ENCODE measurements around the gene PRR16. TPM values are rescaled to one million over a fixed set of nuclear protein-coding genes. Genes with fewer than 3 reads are reported as not detected.

The PRR16 gene
- total and polyA plus RNA-seq, 2 of the 13 experiments (the other 11 are each of a cell fraction or from before 2014, with no cell fraction given), result not detected

- Histone ChIP-seq H3K4me3 (replicated peaks in 1 of 3; ENCODE audit: insufficient read depth in 1 of 3, low read depth in 2 of 3, low read length in 3 of 3) (no peak overlapping the region), H2AFZ (ENCODE audit: low read length) (no peak overlapping the region), H3K4me2 (ENCODE audit: low read depth, low read length) (no peak overlapping the region), H4K20me1 (ENCODE audit: insufficient read depth, low read length) (no peaks in the 10 kb centered on the region), H3K9ac (ENCODE audit: insufficient read depth, low read depth, low read length) (no peak overlapping the region), H3K9me3 (ENCODE audit: low read length) (no peaks in the 10 kb centered on the region), H3K4me1 (ENCODE audit: insufficient read depth, low read length) (no peaks in the 10 kb centered on the region), H3K79me2 (ENCODE audit: insufficient read depth, low read length) (no peaks in the 10 kb centered on the region), H3K36me3 (replicated peaks in 1 of 2; ENCODE audit: control insufficient read depth in 1 of 2, insufficient read depth in 2 of 2, low read length in 2 of 2) (no peaks in the 10 kb centered on the region), H3K27me3 (ENCODE audit: control insufficient read depth in 1 of 2, insufficient read depth in 2 of 2, low read length in 2 of 2) (no peaks in the 10 kb centered on the region), H3K27ac (ENCODE audit: extremely low read length, insufficient read depth, low read length) (no peak overlapping the region)
- TF ChIP-seq HDAC2 (CRISPR knock-in tag; IDR thresholded peaks at IDR 0.05) (no peak), FOXK2 (IDR thresholded peaks at IDR 0.05) (no peak), HMGXB3 (CRISPR knock-in tag; IDR thresholded peaks at IDR 0.05; ENCODE audit: borderline replicate concordance) (no peak), ZNF354B (CRISPR knock-in tag; IDR thresholded peaks at IDR 0.05) (no peak), PITX1 (CRISPR knock-in tag; IDR thresholded peaks at IDR 0.05) (no peak)
- TF ChIP-seq, protein P1, sequence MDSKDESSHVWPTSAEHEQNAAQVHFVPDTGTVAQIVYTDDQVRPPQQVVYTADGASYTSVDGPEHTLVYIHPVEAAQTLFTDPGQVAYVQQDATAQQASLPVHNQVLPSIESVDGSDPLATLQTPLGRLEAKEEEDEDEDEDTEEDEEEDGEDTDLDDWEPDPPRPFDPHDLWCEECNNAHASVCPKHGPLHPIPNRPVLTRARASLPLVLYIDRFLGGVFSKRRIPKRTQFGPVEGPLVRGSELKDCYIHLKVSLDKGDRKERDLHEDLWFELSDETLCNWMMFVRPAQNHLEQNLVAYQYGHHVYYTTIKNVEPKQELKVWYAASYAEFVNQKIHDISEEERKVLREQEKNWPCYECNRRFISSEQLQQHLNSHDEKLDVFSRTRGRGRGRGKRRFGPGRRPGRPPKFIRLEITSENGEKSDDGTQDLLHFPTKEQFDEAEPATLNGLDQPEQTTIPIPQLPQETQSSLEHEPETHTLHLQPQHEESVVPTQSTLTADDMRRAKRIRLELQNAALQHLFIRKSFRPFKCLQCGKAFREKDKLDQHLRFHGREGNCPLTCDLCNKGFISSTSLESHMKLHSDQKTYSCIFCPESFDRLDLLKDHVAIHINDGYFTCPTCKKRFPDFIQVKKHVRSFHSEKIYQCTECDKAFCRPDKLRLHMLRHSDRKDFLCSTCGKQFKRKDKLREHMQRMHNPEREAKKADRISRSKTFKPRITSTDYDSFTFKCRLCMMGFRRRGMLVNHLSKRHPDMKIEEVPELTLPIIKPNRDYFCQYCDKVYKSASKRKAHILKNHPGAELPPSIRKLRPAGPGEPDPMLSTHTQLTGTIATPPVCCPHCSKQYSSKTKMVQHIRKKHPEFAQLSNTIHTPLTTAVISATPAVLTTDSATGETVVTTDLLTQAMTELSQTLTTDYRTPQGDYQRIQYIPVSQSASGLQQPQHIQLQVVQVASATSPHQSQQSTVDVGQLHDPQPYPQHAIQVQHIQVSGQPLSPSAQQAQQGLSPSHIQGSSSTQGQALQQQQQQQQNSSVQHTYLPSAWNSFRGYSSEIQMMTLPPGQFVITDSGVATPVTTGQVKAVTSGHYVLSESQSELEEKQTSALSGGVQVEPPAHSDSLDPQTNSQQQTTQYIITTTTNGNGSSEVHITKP (CRISPR knock-in tag; IDR thresholded peaks at IDR 0.05; ENCODE audit: low read depth), result no peak
- no TSS peak for BruUV-seq (replicated peaks)
- ATAC-seq, result no peak
- intact Hi-C loops (cut with micrococcal nuclease; ENCODE audit: unreplicated experiment), result no loop called here
- FAIRE-seq, result no peak
- in situ Hi-C loops (cut with HindIII; ENCODE audit: extremely low pct_ligation_motif_present, low pct_unique_long_range_greater_than_20kb), result no loop called here
- DNase-seq (ENCODE audit: low spot score), result no peak
- POLR2A ChIA-PET, result no interaction called here
- 0% methylated on average over 1 of the region's 1 CpG for WGBS (ENCODE audit: low lambda C conversion rate)
- CTCF ChIA-PET (ENCODE audit: low intra/inter-chr PET ratio, low total read pairs), result no interaction called here
Measured at GRCh38 chr5:120535900-120536299, 71.8 kb downstream of the PRR16 start.
